Islet precursor cell (in vitro differentiated cells): Measurements from ENCODE around the gene P3H2.

ENCODE experiments used
- DNase-seq: peaks from one replicate; pipeline ENCODE4 v3.0.0-alpha.2; 2018

Gene P3H2

GRCh38 chr3:189937302-189938127 is 183.2 kb downstream of the P3H2 start:
- DNase-seq: peak; percentile 99

GRCh38 chr3:189936201-189936945 is 184.3 kb downstream of the P3H2 start:
- no peak for DNase-seq

GRCh38 chr3:189927975-189928895 is 192.5 kb downstream of the P3H2 start:
- no peak for DNase-seq

- no peak for DNase-seq
Measured at GRCh38 chr3:189921770-189922169, 198.9 kb downstream of the P3H2 start.

- no peak for DNase-seq
Measured at GRCh38 chr3:189914799-189915198, 205.9 kb downstream of the P3H2 start.

- no peak for DNase-seq
Measured at GRCh38 chr3:189911001-189911400, 209.7 kb downstream of the P3H2 start.

- no peak for DNase-seq
Measured at GRCh38 chr3:189909573-189909972, 211.1 kb downstream of the P3H2 start.

GRCh38 chr3:189909139-189909538 is 211.6 kb downstream of the P3H2 start:
- DNase-seq: no peak

- DNase-seq: peak; percentile 60
Measured at GRCh38 chr3:189908646-189909045, 212.1 kb downstream of the P3H2 start.

- DNase-seq: no peak
Measured at GRCh38 chr3:189907803-189908202, 212.9 kb downstream of the P3H2 start.
